Fibroblast of skin of left quadriceps (primary cell): Measurements from ENCODE around the gene TXNDC17.
"Not testable (repeated sequence)": the region's sequence is repeated elsewhere in the genome, so short reads cannot be mapped to it uniquely, and the experiment has no call there.

Source experiments
- DNase-seq, 2 experiments: peaks; one replicate each; pipeline ENCODE4 v3.0.0-alpha.2; 2013; ENCODE audit warnings: low read depth in 2 of 2

The TXNDC17 gene

GRCh38 chr17:6660805-6661463 is 20.1 kb downstream of the TXNDC17 start:
- no peak for DNase-seq

- no peak for DNase-seq
These were observed 20.6 kb downstream of the TXNDC17 start for GRCh38 chr17:6661464-6661848.

- DNase-seq = not testable (repeated sequence)
These were observed 22.3 kb downstream of the TXNDC17 start for GRCh38 chr17:6663200-6663599.

GRCh38 chr17:6666077-6666521 is 25.2 kb downstream of the TXNDC17 start:
- DNase-seq = peak; percentile 52 to 63

GRCh38 chr17:6666557-6666956 is 25.7 kb downstream of the TXNDC17 start:
- DNase-seq = no peak

GRCh38 chr17:6667516-6667915 is 26.7 kb downstream of the TXNDC17 start:
- no peak for DNase-seq

GRCh38 chr17:6668219-6668618 is 27.4 kb downstream of the TXNDC17 start:
- no peak for DNase-seq

GRCh38 chr17:6668727-6669425 is 28.0 kb downstream of the TXNDC17 start:
- no peak for DNase-seq

- no peak for DNase-seq
These were observed 28.8 kb downstream of the TXNDC17 start for GRCh38 chr17:6669479-6670212.

- no peak for DNase-seq
These were observed 29.7 kb downstream of the TXNDC17 start for GRCh38 chr17:6670571-6670970.

- DNase-seq = no peak
These were observed 30.1 kb downstream of the TXNDC17 start for GRCh38 chr17:6670999-6671398.

GRCh38 chr17:6671431-6671830 is 30.6 kb downstream of the TXNDC17 start:
- no peak for DNase-seq

GRCh38 chr17:6674586-6674985 is 33.7 kb downstream of the TXNDC17 start:
- no peak for DNase-seq

GRCh38 chr17:6675201-6675825 is 34.5 kb downstream of the TXNDC17 start:
- DNase-seq = no peak

- DNase-seq = no peak
These were observed 35.9 kb downstream of the TXNDC17 start for GRCh38 chr17:6676802-6677157.

GRCh38 chr17:6677158-6677831 is 36.4 kb downstream of the TXNDC17 start:
- DNase-seq = peak; percentile 5 to 12

GRCh38 chr17:6677946-6678345 is 37.1 kb downstream of the TXNDC17 start:
- no peak for DNase-seq

- no peak for DNase-seq
These were observed 38.4 kb downstream of the TXNDC17 start for GRCh38 chr17:6679241-6679640.

- no peak for DNase-seq
These were observed 40.3 kb downstream of the TXNDC17 start for GRCh38 chr17:6681176-6681575.

- no peak for DNase-seq
These were observed 40.8 kb downstream of the TXNDC17 start for GRCh38 chr17:6681671-6682070.

- no peak for DNase-seq
These were observed 41.5 kb downstream of the TXNDC17 start for GRCh38 chr17:6682339-6682738.
